ENCODE data around the gene CCDC6.
A peak's percentile ranks its signal among the peaks of the same experiment; 100 is the strongest.

CCDC6 gene

GRCh38 chr10:59881640-59882039 is 24.7 kb downstream of the CCDC6 start:
- Mint-ChIP-seq H3K4me3 (no peak overlapping the region), H3K4me1 (peaks cover 17% of the 10 kb centered on the region), H3K36me3 (ENCODE audit: low read depth) (peaks cover 33% of the 10 kb centered on the region), H3K9me3 (no peaks in the 10 kb centered on the region), H3K27ac (no peak overlapping the region), H3K27me3 (ENCODE audit: low read depth, poor library complexity) (no peaks in the 10 kb centered on the region)
- no peak for TF ChIP-seq CTCF (IDR thresholded peaks at IDR 0.05)
- no peak for DNase-seq

- H3K4me1 Mint-ChIP-seq: peaks cover 17% of the 10 kb centered on the region
- H3K36me3 Mint-ChIP-seq (ENCODE audit: low read depth): peaks cover 33% of the 10 kb centered on the region
- H3K27me3 Mint-ChIP-seq (ENCODE audit: low read depth, poor library complexity): no peaks in the 10 kb centered on the region
- H3K4me3 Mint-ChIP-seq: no peak overlapping the region
- DNase-seq: no peak
- no peaks in the 10 kb centered on the region for H3K9me3 Mint-ChIP-seq
- TF ChIP-seq CTCF (IDR thresholded peaks at IDR 0.05): no peak
- H3K27ac Mint-ChIP-seq: peak overlapping the region; percentile 15
Observed at GRCh38 chr10:59880971-59881510, 25.3 kb downstream of the CCDC6 start.

GRCh38 chr10:59880019-59880717 is 26.2 kb downstream of the CCDC6 start:
- peaks cover 11% of the 10 kb centered on the region for H3K4me1 Mint-ChIP-seq
- H3K36me3 Mint-ChIP-seq (ENCODE audit: low read depth): peaks cover 27% of the 10 kb centered on the region
- DNase-seq: no peak
- H3K9me3 Mint-ChIP-seq: no peaks in the 10 kb centered on the region
- no peaks in the 10 kb centered on the region for H3K27me3 Mint-ChIP-seq (ENCODE audit: low read depth, poor library complexity)
- no peak overlapping the region for H3K27ac Mint-ChIP-seq
- H3K4me3 Mint-ChIP-seq: no peak overlapping the region
- TF ChIP-seq CTCF (IDR thresholded peaks at IDR 0.05): no peak

- no peaks in the 10 kb centered on the region for H3K9me3 Mint-ChIP-seq
Observed at GRCh38 chr10:59879363-59879913, 26.9 kb downstream of the CCDC6 start.

GRCh38 chr10:59878915-59879314 is 27.4 kb downstream of the CCDC6 start:
- H3K27ac Mint-ChIP-seq: no peak overlapping the region
- H3K4me1 Mint-ChIP-seq: peaks cover 6% of the 10 kb centered on the region
- H3K27me3 Mint-ChIP-seq (ENCODE audit: low read depth, poor library complexity): no peaks in the 10 kb centered on the region
- H3K9me3 Mint-ChIP-seq: no peaks in the 10 kb centered on the region
- DNase-seq: no peak
- TF ChIP-seq CTCF (IDR thresholded peaks at IDR 0.05): no peak
- H3K36me3 Mint-ChIP-seq (ENCODE audit: low read depth): peaks cover 21% of the 10 kb centered on the region
- H3K4me3 Mint-ChIP-seq: no peak overlapping the region

More at GRCh38 chr10:59879363-59879913, 26.9 kb downstream of the CCDC6 start:
- Mint-ChIP-seq H3K27ac (no peak overlapping the region), H3K27me3 (ENCODE audit: low read depth, poor library complexity) (no peaks in the 10 kb centered on the region), H3K4me1 (peaks cover 6% of the 10 kb centered on the region), H3K4me3 (no peak overlapping the region), H3K36me3 (ENCODE audit: low read depth) (peaks cover 21% of the 10 kb centered on the region)
- no peak for TF ChIP-seq CTCF (IDR thresholded peaks at IDR 0.05)
- DNase-seq: no peak

All from nephron progenitor cell (in vitro differentiated cells).